EH (cell line): ENCODE data around the gene UBR1.
"Not testable (repeated sequence)": the region's sequence is repeated elsewhere in the genome, so short reads cannot be mapped to it uniquely, and the experiment has no call there.

ENCODE experiments used
- DNase-seq: peaks from one replicate; pipeline ENCODE4 v3.0.0-alpha.2; 2015; ENCODE audit warnings: low read depth

UBR1 gene

DNA sequence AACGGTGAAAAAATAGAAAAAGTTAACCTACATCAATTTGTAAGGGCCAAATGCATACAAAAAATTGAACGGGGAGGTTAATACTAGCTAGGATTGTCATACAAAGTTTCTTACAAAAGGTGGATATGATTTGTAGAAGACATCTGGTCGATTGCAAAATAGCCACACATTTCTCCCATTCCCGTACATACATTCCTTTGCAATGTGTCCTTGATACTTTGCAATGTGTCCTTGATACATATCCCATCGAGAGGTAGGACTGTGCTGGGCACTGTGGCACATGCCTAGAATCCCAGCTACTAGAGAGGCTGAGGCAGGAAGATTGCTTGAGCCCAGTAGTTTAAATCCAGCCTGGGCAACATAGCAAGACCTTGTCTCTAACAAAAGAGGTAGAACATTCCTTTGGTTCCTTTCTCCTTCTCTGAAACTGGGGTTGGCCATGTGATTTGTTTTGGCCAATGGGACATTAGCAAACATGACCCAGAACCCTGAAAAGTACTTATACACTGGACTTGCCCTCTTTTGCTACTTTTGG, 194.7 kb downstream of the UBR1 start:
- peak; percentile 58 for DNase-seq

DNA sequence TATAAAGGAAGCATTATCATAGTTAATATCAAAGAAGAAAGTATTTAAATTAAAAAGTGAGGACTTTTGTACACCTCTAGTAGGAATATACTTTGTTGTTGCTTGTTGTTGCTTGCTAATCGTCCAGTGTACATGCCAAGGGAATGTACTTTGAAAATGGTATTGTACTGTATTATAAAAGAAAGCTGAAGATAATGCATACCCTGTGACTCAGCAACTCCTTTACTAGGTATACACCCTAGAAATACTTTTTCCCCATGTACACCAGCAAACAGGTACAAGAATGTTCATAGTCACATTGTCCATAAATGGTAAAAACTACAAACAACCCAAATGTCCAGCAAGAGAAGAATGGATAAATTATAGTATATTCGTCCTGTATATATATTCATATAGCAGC, 197.3 kb downstream of the UBR1 start:
- DNase-seq = no peak

DNA sequence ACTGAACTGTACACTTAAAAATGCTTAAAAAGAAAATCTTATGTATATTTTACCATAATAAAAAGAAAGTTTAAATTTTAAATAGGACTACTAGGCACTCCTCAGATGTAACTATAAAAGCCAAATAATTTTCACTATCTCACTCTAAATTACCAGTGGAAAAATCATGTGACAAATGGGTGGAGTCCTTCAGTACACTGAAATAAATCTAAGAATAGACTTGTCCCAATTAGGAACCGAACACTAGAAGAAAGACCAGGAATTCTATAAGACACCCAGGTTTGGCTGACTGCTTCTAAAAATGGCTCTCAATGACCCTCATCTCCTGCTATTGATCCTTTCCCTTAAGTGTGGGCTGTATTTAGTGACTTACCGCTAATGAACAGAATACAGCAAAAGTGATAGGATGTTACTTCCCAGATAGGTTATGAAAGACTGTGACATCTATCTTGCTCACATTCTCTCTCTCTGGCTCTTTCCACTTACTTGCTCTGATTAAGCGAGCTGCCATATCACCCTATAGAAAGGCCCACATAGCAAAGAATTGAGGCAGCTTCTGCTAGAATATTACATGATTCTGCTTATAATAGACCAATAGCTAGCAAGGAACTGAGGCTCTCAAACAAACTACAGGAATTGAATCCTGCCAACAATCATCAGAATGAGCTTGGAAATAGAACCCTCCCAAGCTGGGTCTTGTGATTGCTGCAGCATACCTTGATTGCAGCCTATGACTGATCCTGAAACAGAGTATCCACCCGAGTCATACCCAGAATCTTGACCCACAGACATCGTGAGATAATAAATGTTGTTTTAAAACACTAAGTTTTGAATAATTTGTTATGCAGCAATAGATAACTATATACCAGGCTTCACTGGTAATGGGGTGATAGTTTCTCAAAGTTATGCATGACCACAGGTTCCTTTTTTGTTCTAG, 202.2 kb downstream of the UBR1 start:
- DNase-seq = no peak

DNA sequence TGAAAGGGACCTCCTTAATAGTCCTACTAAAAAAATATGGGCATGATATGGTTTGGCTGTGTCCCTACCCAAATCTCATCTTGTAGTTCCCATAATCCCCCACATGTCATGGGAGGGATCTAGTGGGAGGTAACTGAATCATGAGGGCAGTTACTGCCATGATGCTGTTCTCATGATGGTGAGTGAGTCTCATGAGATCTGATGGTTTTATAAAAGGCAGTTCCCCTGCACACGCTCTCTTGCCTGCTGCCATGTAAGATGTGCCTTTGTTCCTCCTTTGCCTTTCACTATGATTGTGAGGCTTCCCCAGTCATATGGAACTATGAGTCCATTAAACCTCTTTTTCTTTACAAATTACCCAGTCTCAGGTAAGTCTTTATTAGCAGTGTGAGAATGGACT, 211.9 kb downstream of the UBR1 start:
- not testable (repeated sequence) for DNase-seq
